Endodermal cell (in vitro differentiated cells): Measurements from ENCODE around the gene TNFRSF19. TPM values are rescaled to one million over a fixed set of nuclear protein-coding genes. Genes with fewer than 3 reads are reported as not detected.

Experiments
- DNase-seq: peaks from one replicate; pipeline ENCODE4 v3.0.0-alpha.2; 2017
- H3K27ac ChIP-seq: 2 replicates; pipeline ENCODE4 v1.5.1; 2013; ENCODE audit warnings: mild to moderate bottlenecking, low read depth, low read length, moderate library complexity
- H3K27me3 ChIP-seq: 2 replicates; pipeline ENCODE4 v1.6.1; 2013; ENCODE audit warnings: mild to moderate bottlenecking, low read length, moderate library complexity; ENCODE audit not compliant: insufficient read depth, control insufficient read depth, poor library complexity, severe bottlenecking
- H3K36me3 ChIP-seq: 2 replicates; pipeline ENCODE4 v1.7.0; 2013; ENCODE audit warnings: mild to moderate bottlenecking, low read length, moderate library complexity; ENCODE audit not compliant: control insufficient read depth, insufficient read depth
- H3K4me1 ChIP-seq: one replicate; pipeline ENCODE4 v1.7.0; 2013; ENCODE audit warnings: low read length; ENCODE audit not compliant: control insufficient read depth, insufficient read depth
- H3K4me3 ChIP-seq: 2 replicates; pipeline ENCODE4 v1.5.1; 2013; ENCODE audit warnings: mild to moderate bottlenecking, low read length, moderate library complexity
- H3K9ac ChIP-seq: 2 replicates; pipeline ENCODE4 v1.6.1; 2013; ENCODE audit warnings: mild to moderate bottlenecking, low read length, moderate library complexity; ENCODE audit not compliant: poor library complexity, severe bottlenecking; ENCODE audit errors: extremely low read depth
- H3K9me3 ChIP-seq: 2 replicates; pipeline ENCODE4 v1.6.1; 2013; ENCODE audit warnings: mild to moderate bottlenecking, low read length, moderate library complexity; ENCODE audit not compliant: control insufficient read depth
- H3K27ac Mint-ChIP-seq: 2 replicates; pipeline ENCODE4 v1.8.0; 2020; ENCODE audit warnings: mixed read lengths
- H3K27me3 Mint-ChIP-seq: 2 replicates; pipeline ENCODE4 v1.8.0; 2021; ENCODE audit warnings: mild to moderate bottlenecking, mixed read lengths; ENCODE audit not compliant: insufficient read depth
- H3K36me3 Mint-ChIP-seq: 2 replicates; pipeline ENCODE4 v1.8.0; 2020; ENCODE audit warnings: low read depth, mixed read lengths
- H3K4me1 Mint-ChIP-seq: 2 replicates; pipeline ENCODE4 v1.8.0; 2020; ENCODE audit warnings: mixed read lengths
- H3K4me3 Mint-ChIP-seq: 2 replicates; pipeline ENCODE4 v1.8.0; 2020; ENCODE audit warnings: mild to moderate bottlenecking, moderate library complexity, mixed read lengths
- H3K9me3 Mint-ChIP-seq: 2 replicates; pipeline ENCODE4 v1.8.0; 2020; ENCODE audit warnings: mild to moderate bottlenecking, mixed read lengths
- WGBS, 2 experiments: methylation state at CpG; one replicate each; pipeline versions ENCODE4 v1.1.5 to v1.1.7; 2013; ENCODE audit warnings: missing lambda C conversion rate in 2 of 2, mixed read lengths in 1 of 2; ENCODE audit not compliant: insufficient coverage in 1 of 2, insufficient read length in 1 of 2; 5-methylcytosine and 5-hydroxymethylcytosine counted together
- total RNA-seq, 2 donors: library from RNA; stranded (reverse); fragmentation: NEBNext Ultra II Directional in 1 of 2; extraction: Animal tissue kit (Norgen Biotek cat#: 25700) in 1 of 2; gene quantifications; 2 replicates in 1 of 2; 3 replicates in 1 of 2; pipeline ENCODE4 v1.2.1, GENCODE V29; 2021
- TF ChIP-seq, protein P1 (sequence below): fragments of 200-600 bp; sonication (generic); conservative IDR thresholded peaks from 2 replicates; pipeline ENCODE4 v1.5.0; 2021; ENCODE audit warnings: antibody characterized with exemption, mild to moderate bottlenecking

Gene TNFRSF19
- total RNA-seq, 2 donors from 2014 or later: 9.2 to 13.0 TPM

DNA sequence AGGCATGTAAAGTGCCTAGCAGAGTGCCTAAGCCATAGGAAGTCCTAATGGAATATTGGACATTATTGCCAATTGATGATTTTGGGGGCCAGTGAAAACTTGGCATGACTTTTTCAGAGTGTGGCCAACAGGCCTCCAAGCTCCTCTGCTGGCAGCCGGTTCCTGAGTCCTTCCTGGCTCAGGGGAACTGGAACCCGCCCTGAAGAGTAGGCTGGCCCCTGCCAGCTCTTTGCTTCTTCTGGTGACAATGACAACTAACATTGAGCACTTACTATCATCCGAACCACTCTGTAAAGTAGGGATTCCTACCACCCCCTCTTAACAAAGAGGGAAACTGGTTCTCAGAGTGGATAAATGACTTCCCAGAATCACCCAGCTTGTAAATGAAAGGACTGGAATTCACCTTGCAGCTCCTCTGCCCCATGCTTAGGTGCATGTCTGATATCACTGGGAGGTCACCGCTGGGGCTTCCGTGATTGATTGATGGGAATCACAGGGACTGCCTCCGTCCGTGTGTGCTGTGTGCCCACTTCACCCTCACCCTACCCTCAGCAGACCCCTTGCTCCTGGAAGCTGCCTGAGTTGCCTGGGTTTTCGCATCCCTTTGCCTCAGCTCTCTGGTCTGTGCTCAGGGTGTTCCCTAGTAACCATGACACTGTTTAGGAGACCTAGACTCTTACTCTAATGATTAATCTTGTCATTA lies 50.6 kb downstream of the TNFRSF19 start:
- Mint-ChIP-seq H3K4me1 (peaks cover 24% of the 10 kb centered on the region), H3K9me3 (peaks cover 3% of the 10 kb centered on the region), H3K27ac (peak overlapping the region; percentile 79), H3K36me3 (peaks cover 23% of the 10 kb centered on the region), H3K4me3 (no peak overlapping the region), H3K27me3 (no peaks in the 10 kb centered on the region)
- Histone ChIP-seq H3K4me3 (no peak overlapping the region), H3K27me3 (no peaks in the 10 kb centered on the region), H3K9me3 (peaks cover 16% of the 10 kb centered on the region), H3K36me3 (peaks cover 21% of the 10 kb centered on the region), H3K9ac (no peak overlapping the region), H3K4me1 (peaks cover 11% of the 10 kb centered on the region), H3K27ac (no peak overlapping the region)
- DNase-seq: no peak
- TF ChIP-seq, protein P1, sequence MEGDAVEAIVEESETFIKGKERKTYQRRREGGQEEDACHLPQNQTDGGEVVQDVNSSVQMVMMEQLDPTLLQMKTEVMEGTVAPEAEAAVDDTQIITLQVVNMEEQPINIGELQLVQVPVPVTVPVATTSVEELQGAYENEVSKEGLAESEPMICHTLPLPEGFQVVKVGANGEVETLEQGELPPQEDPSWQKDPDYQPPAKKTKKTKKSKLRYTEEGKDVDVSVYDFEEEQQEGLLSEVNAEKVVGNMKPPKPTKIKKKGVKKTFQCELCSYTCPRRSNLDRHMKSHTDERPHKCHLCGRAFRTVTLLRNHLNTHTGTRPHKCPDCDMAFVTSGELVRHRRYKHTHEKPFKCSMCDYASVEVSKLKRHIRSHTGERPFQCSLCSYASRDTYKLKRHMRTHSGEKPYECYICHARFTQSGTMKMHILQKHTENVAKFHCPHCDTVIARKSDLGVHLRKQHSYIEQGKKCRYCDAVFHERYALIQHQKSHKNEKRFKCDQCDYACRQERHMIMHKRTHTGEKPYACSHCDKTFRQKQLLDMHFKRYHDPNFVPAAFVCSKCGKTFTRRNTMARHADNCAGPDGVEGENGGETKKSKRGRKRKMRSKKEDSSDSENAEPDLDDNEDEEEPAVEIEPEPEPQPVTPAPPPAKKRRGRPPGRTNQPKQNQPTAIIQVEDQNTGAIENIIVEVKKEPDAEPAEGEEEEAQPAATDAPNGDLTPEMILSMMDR: no peak
- 85 to 94% methylated on average over 5 to 8 of the region's 8 CpGs for WGBS, 2 experiments

DNA sequence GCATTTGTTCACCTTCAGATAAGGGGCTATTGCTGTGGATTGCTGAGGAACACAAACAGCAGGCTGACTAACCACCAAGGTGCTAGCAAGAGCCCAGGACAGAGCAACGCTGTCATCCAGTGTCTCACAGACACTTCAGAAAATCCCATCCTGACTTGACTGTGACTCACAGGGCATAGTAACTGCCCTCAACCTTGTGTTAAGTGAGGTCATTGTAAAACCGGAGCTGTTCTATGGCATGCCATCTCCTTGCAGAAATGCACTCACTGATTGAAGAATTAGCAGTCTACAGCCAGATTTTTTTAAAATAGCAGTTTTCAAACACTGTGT lies 51.1 kb downstream of the TNFRSF19 start:
- H3K27ac ChIP-seq: no peak overlapping the region
- no peaks in the 10 kb centered on the region for H3K27me3 Mint-ChIP-seq
- WGBS, 2 experiments: 76 to 77% methylated on average over 2 of the region's 2 CpGs

DNA sequence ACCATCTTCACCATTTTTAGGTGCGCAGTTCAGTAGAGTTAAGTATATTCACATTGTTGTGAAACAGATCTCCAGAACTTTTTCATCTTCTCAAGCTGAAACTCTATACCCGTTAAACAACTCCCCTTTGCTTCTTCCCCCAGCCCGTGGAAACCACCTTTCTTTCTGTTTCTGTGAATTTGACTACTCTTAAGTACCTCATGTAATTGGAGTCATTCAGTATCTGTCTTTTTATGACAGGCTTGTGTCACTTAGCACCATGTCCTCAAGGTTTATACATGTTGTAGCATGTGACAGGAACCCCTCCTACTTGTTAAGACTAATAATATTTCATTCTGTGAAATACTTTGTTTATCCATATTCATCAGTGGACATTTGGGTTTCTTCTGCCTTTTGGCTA lies 52.8 kb downstream of the TNFRSF19 start:
- H3K36me3 ChIP-seq: peaks cover 16% of the 10 kb centered on the region
- 94 to 96% methylated on average over 2 to 3 of the region's 3 CpGs for WGBS, 2 experiments
- peaks cover 15% of the 10 kb centered on the region for H3K4me1 ChIP-seq
- H3K4me3 ChIP-seq: peak overlapping the region; percentile 5
- no peaks in the 10 kb centered on the region for H3K27me3 ChIP-seq
- no peak overlapping the region for H3K27ac ChIP-seq
- Mint-ChIP-seq H3K9me3 (peaks cover 3% of the 10 kb centered on the region), H3K36me3 (peaks cover 15% of the 10 kb centered on the region), H3K4me3 (no peak overlapping the region), H3K27ac (no peak overlapping the region), H3K4me1 (peaks cover 26% of the 10 kb centered on the region), H3K27me3 (peaks cover 2% of the 10 kb centered on the region)
- no peak for DNase-seq
- no peak overlapping the region for H3K9ac ChIP-seq
- TF ChIP-seq, protein P1: no peak
- peaks cover 16% of the 10 kb centered on the region for H3K9me3 ChIP-seq

More for the DNA sequence above, 51.1 kb downstream of the TNFRSF19 start:
- peaks cover 16% of the 10 kb centered on the region for H3K9me3 ChIP-seq
- DNase-seq: no peak
- Mint-ChIP-seq H3K9me3 (peaks cover 3% of the 10 kb centered on the region), H3K27ac (peak overlapping the region; percentile 79), H3K4me1 (peaks cover 23% of the 10 kb centered on the region), H3K36me3 (peaks cover 23% of the 10 kb centered on the region), H3K4me3 (no peak overlapping the region)
- no peak overlapping the region for H3K4me3 ChIP-seq
- H3K36me3 ChIP-seq: peaks cover 21% of the 10 kb centered on the region
- H3K9ac ChIP-seq: no peak overlapping the region
- no peaks in the 10 kb centered on the region for H3K27me3 ChIP-seq
- TF ChIP-seq, protein P1: no peak
- H3K4me1 ChIP-seq: peaks cover 11% of the 10 kb centered on the region
